ENCODE data around the gene SSC4D. TPM values are rescaled to one million over a fixed set of nuclear protein-coding genes. Genes with fewer than 3 reads are reported as not detected.

Gene SSC4D
- total RNA-seq, 1 donor from 2014 or later = 0.89 TPM

DNA sequence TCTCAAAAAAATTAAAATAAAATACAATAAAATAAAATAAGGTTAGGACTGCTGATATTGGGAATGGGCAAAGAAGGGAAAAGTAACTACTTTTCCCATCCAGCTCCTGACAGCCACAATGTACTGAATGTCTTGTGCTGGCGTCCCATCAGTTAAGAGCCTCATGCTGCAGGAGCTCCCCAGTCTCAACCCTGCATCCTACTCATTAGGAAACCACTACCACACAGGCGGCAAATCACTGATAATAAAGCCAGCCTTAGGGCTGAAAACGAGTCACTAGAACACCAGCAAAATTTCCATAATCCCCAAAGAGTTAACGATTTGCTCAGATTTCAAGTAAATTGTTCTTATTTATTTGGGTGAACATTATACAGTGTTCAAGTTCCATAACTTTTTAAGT, 55.0 kb downstream of the SSC4D start:
- no peak for DNase-seq

DNA sequence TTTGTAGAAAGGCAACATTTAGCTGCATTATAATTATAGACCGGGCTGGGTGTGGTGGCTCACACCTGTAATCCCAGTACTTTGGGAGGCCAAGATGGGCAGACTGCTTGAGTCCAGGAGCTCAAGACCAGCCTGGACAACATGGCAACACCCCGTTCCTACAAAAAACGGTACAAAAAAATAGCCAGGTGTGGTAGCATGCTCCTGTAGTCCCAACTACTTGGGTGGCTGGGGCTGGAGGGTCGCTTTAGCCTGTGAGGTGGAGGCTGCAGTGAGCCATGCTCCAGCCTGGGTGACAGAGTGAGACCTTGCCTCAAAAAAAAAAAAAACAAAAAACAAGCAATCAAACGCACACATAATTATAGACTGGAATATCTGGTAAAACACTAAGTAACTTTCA, 55.8 kb downstream of the SSC4D start:
- DNase-seq = no peak

DNA sequence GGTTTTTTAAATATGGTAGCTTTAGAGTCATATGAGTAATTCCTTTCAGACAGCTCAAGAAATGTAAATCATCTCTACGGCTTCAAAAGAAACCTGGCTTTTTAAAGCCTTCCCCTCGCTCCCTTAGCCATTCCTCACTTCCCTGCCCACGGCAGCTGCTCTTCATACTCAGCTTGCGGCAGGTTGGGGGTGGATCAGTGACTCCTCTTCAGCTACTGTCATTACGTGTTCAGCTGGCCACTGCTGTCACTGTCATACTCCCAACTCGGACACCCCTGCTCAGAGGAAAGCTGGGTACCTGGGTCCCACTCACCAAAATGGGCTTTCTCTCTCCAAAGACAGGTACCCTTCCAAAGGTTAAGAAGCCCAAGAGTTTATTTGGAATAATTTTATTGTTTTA, 57.3 kb downstream of the SSC4D start:
- DNase-seq = no peak

- DNase-seq = no peak
Observed at GRCh38 chr7:76351372-76351771, 58.1 kb downstream of the SSC4D start.

DNA sequence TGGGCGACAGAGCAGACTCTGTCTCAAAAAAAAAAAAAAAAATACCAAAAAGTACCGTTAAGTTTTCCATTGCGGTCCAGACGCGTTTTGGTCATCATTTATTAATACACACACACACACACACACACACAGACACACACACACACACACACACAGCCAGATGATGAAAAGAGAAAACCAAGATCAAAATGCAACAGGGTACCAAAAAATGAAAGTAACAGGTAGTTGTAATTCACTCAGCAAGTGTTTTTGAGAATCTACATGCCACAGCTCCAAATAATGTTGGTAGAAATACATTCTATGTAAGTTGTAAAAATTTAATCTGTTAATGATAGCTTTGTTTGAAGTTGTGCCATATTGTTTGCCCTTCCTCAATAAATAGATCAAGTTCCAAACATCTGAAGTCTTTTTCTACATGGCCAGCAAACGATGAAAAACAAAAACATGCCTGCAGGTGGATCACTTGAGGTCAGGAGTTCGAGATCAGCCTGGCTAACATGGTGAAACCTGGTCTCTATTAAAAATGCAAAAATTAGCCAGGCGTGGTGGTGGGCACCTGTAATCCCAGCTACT, 60.1 kb downstream of the SSC4D start:
- no peak for DNase-seq

- no peak for DNase-seq
Observed at GRCh38 chr7:76347710-76348109, 61.8 kb downstream of the SSC4D start.

DNA sequence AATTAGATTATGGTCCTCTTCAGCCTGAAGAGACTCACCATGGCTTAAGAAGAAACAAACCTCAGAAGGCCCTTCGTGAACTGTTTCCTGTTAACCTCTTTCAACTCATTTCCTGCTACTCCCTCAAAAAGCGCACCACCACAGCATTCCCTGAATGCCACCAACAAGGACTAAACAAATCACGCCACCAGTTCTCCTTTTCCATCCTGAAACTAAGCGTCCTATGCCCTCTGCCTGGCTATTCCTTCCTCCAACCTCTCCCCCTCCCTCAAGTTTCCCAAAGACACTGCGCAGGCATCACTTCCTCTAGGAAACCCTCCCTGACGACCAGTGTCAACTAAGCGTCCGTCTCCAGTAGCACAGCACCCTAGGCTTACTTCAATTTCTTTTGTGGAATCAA, 62.7 kb downstream of the SSC4D start:
- DNase-seq = no peak

DNA sequence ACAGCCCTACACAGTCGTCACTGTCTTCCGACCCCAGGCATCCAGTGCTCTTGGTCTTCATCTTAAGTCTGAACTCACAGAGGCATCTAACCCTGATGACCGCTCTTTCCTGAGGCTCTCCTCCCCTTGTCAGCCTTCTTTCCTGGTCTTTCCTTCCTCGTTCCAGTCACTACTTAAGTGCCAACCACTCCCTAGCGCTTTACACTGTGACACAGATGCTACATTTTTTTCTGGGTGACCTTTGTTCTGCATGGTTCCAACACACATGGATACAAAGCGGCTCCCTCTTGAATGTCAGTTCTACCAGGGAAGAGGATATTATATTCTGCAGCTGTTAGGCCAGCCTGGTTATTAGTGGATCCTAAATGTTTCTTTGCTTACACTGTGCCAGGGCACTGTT, 63.4 kb downstream of the SSC4D start:
- no peak for DNase-seq

DNA sequence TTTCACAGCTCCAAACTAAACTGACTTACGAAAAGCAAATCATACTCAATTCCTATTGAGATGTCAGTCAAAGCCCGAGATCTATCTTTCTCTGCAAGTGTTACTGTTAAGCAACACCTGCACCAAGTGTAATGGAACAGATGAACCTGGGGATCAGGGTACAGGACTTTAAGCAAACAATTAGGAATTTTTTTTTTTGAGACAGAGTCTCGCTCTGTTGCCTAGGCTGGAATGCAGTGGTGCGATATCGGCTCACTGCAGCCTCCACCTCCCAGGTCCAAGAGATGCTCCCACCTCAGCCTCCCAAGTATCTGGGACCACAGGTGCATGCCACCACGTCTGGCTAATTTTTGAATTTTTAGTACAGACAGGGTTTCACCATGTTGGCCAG, 65.6 kb downstream of the SSC4D start:
- no peak for DNase-seq

- DNase-seq = no peak
Observed at GRCh38 chr7:76343294-76343930, 66.1 kb downstream of the SSC4D start.

DNA sequence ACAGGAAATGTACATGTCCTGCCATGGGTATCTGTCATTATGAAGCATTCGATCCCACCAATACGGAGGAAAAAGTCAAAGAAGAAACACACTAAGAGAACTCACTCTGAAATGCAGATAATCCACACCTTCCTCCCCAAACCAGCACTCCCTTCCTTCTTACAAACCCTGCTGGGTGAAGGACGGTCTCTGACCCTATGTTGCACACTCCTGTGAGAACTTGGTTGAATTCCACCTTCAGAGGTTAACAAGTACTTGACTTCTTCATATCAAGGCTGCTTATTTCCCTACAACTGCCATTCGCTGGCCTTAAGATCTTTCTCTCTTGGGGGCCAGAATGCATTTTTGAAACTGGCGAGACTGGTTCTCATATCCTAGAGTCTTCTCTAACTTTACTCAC, 67.3 kb downstream of the SSC4D start:
- no peak for DNase-seq

- DNase-seq = no peak
Observed at GRCh38 chr7:76340617-76341131, 68.8 kb downstream of the SSC4D start.

Other genes with a start within 250 kb of the SSC4D start
- gene SRRM3, start 207.8 kb downstream of the SSC4D start, total RNA-seq = 0.99 TPM
- 95.8 TPM for gene HSPB1, start 107.0 kb downstream of the SSC4D start, total RNA-seq
- 67.5 TPM for gene YWHAG, start 50.7 kb downstream of the SSC4D start, total RNA-seq
- gene ZP3, start 15.3 kb upstream of the SSC4D start, total RNA-seq = 0.79 TPM
- gene DTX2, start 52.0 kb upstream of the SSC4D start, total RNA-seq = 10.3 TPM
- 1.7 TPM for gene UPK3B, start 100.9 kb upstream of the SSC4D start, total RNA-seq
- gene SPDYE16, start 133.6 kb upstream of the SSC4D start, total RNA-seq = 0.10 TPM
- 3.7 TPM for gene POMZP3, start 217.6 kb upstream of the SSC4D start, total RNA-seq